Stimulated activated memory B cell treated with anti-CD40 and anti-IgM and Interleukin-4, amounts not matched to agents 10 μg/mL and 1 μg/mL and 100 μg/mL, for 72 hours (primary cell): ENCODE measurements around the gene CCSER2.
"Not testable (repeated sequence)": the region's sequence is repeated elsewhere in the genome, so short reads cannot be mapped to it uniquely, and the experiment has no call there.

Experiments
- ATAC-seq: fragments of 150-1000 bp; cut with Tn5 transposase; 2 replicates; pipeline ENCODE4 v1.10.0; 2021
- H3K27ac Mint-ChIP-seq: one replicate; pipeline ENCODE4 v1.8.0; 2022; ENCODE audit warnings: mild to moderate bottlenecking, mixed read lengths
- H3K27me3 Mint-ChIP-seq: one replicate; pipeline ENCODE4 v1.8.0; 2022; ENCODE audit warnings: mixed read lengths
- H3K36me3 Mint-ChIP-seq: one replicate; pipeline ENCODE4 v1.8.0; 2022; ENCODE audit warnings: mixed read lengths
- H3K4me1 Mint-ChIP-seq: one replicate; pipeline ENCODE4 v1.8.0; 2022; ENCODE audit warnings: mixed read lengths
- H3K4me3 Mint-ChIP-seq: one replicate; pipeline ENCODE4 v1.8.0; 2022; ENCODE audit warnings: mild to moderate bottlenecking, moderate library complexity, mixed read lengths
- H3K9me3 Mint-ChIP-seq: one replicate; pipeline ENCODE4 v1.8.0; 2022; ENCODE audit warnings: mixed read lengths

The CCSER2 gene

GRCh38 chr10:84306751-84307384, 21.5 kb upstream of the CCSER2 start:
- Mint-ChIP-seq H3K9me3 (no peaks in the 10 kb centered on the region), H3K36me3 (no peaks in the 10 kb centered on the region), H3K4me1 (peaks cover 6% of the 10 kb centered on the region), H3K4me3 (no peak overlapping the region), H3K27me3 (peaks cover 47% of the 10 kb centered on the region), H3K27ac (no peak overlapping the region)
- no peak for ATAC-seq

- peaks cover 6% of the 10 kb centered on the region for H3K4me1 Mint-ChIP-seq
- no peak overlapping the region for H3K27ac Mint-ChIP-seq
- H3K9me3 Mint-ChIP-seq, result no peaks in the 10 kb centered on the region
- ATAC-seq, result no peak
- H3K4me3 Mint-ChIP-seq, result no peak overlapping the region
- no peaks in the 10 kb centered on the region for H3K36me3 Mint-ChIP-seq
- H3K27me3 Mint-ChIP-seq, result peaks cover 51% of the 10 kb centered on the region
Observed at GRCh38 chr10:84308021-84308420, 20.4 kb upstream of the CCSER2 start.

- H3K36me3 Mint-ChIP-seq, result no peaks in the 10 kb centered on the region
- no peak overlapping the region for H3K27ac Mint-ChIP-seq
- H3K9me3 Mint-ChIP-seq, result no peaks in the 10 kb centered on the region
Observed at GRCh38 chr10:84308481-84309304, 19.7 kb upstream of the CCSER2 start.

DNA sequence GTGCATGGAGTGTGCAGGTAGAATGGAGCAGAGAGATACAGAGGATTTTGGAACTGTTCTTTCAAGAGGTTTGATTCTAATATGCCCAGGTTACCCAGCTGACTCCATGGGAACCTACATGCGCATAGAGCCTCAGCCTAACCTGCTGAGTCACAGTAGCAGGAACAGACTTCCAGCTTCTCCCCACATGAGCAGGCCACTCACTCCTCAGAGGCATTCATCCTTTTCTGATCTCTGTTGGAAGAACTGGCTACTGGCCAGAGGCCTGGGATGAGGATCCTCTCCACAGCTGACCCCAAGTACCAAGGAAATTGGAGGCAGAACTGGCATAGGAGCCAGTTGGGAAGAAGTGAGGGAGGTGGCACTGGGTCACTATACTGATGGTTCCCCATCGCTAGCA, 17.9 kb upstream of the CCSER2 start:
- peaks cover 14% of the 10 kb centered on the region for H3K4me1 Mint-ChIP-seq

More at GRCh38 chr10:84308481-84309304, 19.7 kb upstream of the CCSER2 start:
- peaks cover 51% of the 10 kb centered on the region for H3K27me3 Mint-ChIP-seq
- H3K4me3 Mint-ChIP-seq, result no peak overlapping the region
- peaks cover 6% of the 10 kb centered on the region for H3K4me1 Mint-ChIP-seq
- peak; percentile 43 for ATAC-seq

GRCh38 chr10:84311576-84311975, 16.8 kb upstream of the CCSER2 start:
- Mint-ChIP-seq H3K9me3 (no peaks in the 10 kb centered on the region), H3K27ac (no peak overlapping the region), H3K27me3 (peaks cover 42% of the 10 kb centered on the region)

More for the DNA sequence above, 17.9 kb upstream of the CCSER2 start:
- no peak overlapping the region for H3K27ac Mint-ChIP-seq
- peaks cover 47% of the 10 kb centered on the region for H3K27me3 Mint-ChIP-seq
- H3K4me3 Mint-ChIP-seq, result no peak overlapping the region
- no peak for ATAC-seq
- no peaks in the 10 kb centered on the region for H3K9me3 Mint-ChIP-seq
- no peaks in the 10 kb centered on the region for H3K36me3 Mint-ChIP-seq

DNA sequence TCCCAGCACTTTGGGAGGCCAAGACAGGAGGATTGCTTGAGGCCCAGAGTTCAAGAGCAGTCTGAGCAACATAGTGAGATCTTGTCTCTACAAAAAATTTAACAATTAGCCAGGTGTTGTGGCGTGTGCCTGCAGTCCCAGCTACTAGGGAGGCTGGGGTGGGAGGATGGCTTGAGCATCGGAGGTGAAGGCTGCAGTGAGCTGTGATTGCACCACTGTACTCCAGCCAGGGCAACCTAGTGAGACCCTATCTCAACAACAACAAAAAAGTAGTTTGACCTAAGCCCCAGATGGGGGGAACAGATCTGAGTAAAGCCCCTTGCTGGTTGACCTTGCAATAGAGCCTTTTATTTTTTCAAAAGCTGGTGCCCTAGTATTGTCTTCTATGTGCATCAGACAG, 15.6 kb upstream of the CCSER2 start:
- no peak overlapping the region for H3K27ac Mint-ChIP-seq
- H3K4me1 Mint-ChIP-seq, result peaks cover 19% of the 10 kb centered on the region
- no peak for ATAC-seq
- no peak overlapping the region for H3K4me3 Mint-ChIP-seq
- H3K9me3 Mint-ChIP-seq, result no peaks in the 10 kb centered on the region
- H3K36me3 Mint-ChIP-seq, result no peaks in the 10 kb centered on the region
- H3K27me3 Mint-ChIP-seq, result peaks cover 40% of the 10 kb centered on the region

More at GRCh38 chr10:84311576-84311975, 16.8 kb upstream of the CCSER2 start:
- ATAC-seq, result no peak
- Mint-ChIP-seq H3K36me3 (no peaks in the 10 kb centered on the region), H3K4me1 (peaks cover 17% of the 10 kb centered on the region), H3K4me3 (no peak overlapping the region)

GRCh38 chr10:84314275-84314674, 14.1 kb upstream of the CCSER2 start:
- Mint-ChIP-seq H3K27me3 (peaks cover 25% of the 10 kb centered on the region), H3K36me3 (no peaks in the 10 kb centered on the region), H3K9me3 (no peaks in the 10 kb centered on the region), H3K27ac (no peak overlapping the region), H3K4me3 (no peak overlapping the region), H3K4me1 (peaks cover 13% of the 10 kb centered on the region)
- peak; percentile 27 for ATAC-seq

- no peaks in the 10 kb centered on the region for H3K9me3 Mint-ChIP-seq
- H3K4me1 Mint-ChIP-seq, result peaks cover 13% of the 10 kb centered on the region
- no peak overlapping the region for H3K4me3 Mint-ChIP-seq
- no peaks in the 10 kb centered on the region for H3K36me3 Mint-ChIP-seq
- H3K27ac Mint-ChIP-seq, result no peak overlapping the region
- H3K27me3 Mint-ChIP-seq, result peaks cover under 1% of the 10 kb centered on the region
- no peak for ATAC-seq
Observed at GRCh38 chr10:84317174-84317573, 11.2 kb upstream of the CCSER2 start.

DNA sequence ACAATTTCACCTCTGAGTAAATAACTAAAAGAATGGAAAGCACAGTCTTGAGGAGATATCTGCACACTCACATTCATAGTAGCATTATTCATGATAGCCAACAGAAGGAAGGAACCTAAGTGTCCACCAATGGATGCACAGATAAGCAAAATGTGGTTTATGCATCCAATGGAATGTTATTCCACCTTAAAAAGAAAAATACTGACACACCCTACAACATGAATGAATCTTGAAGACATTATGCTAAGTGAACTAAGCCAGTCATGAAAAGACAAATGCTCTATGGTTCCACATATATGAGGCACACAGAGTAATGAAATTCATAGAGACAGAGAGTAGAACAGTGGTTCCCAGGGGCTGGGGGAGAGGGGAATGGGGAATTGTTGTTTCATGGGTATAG, 6.5 kb upstream of the CCSER2 start:
- no peak for ATAC-seq
- Mint-ChIP-seq H3K4me1 (no peaks in the 10 kb centered on the region), H3K36me3 (no peaks in the 10 kb centered on the region), H3K9me3 (no peaks in the 10 kb centered on the region), H3K4me3 (no peak overlapping the region), H3K27ac (no peak overlapping the region), H3K27me3 (no peaks in the 10 kb centered on the region)

- H3K27me3 Mint-ChIP-seq, H3K4me1 Mint-ChIP-seq, H3K36me3 Mint-ChIP-seq, H3K9me3 Mint-ChIP-seq, H3K4me3 Mint-ChIP-seq, H3K27ac Mint-ChIP-seq, ATAC-seq: not testable (repeated sequence)
Observed at GRCh38 chr10:84323566-84323965, 4.8 kb upstream of the CCSER2 start.

GRCh38 chr10:84326995-84327394, 1.4 kb upstream of the CCSER2 start:
- not testable (repeated sequence) for H3K27me3 Mint-ChIP-seq, H3K36me3 Mint-ChIP-seq, H3K9me3 Mint-ChIP-seq, ATAC-seq, H3K4me3 Mint-ChIP-seq
- peaks cover 32% of the 10 kb centered on the region for H3K4me1 Mint-ChIP-seq
- H3K27ac Mint-ChIP-seq, result peak overlapping the region; percentile 81

GRCh38 chr10:84329196-84329611, 815 bp downstream of the CCSER2 start:
- Mint-ChIP-seq H3K27me3 (no peaks in the 10 kb centered on the region), H3K4me3 (peak overlapping the region; percentile 93), H3K4me1 (peaks cover 43% of the 10 kb centered on the region), H3K9me3 (no peaks in the 10 kb centered on the region), H3K36me3 (peaks cover 5% of the 10 kb centered on the region), H3K27ac (peak overlapping the region; percentile 98)
- ATAC-seq, result peak; percentile 58

- ATAC-seq, result no peak
- Mint-ChIP-seq H3K9me3 (no peaks in the 10 kb centered on the region), H3K27me3 (no peaks in the 10 kb centered on the region), H3K4me1 (peaks cover 52% of the 10 kb centered on the region), H3K36me3 (peaks cover 5% of the 10 kb centered on the region), H3K27ac (peak overlapping the region; percentile 98), H3K4me3 (peak overlapping the region; percentile 93)
Observed at GRCh38 chr10:84329986-84330651, 1.7 kb downstream of the CCSER2 start.

GRCh38 chr10:84331091-84331490, 2.7 kb downstream of the CCSER2 start:
- peaks cover 5% of the 10 kb centered on the region for H3K36me3 Mint-ChIP-seq

GRCh38 chr10:84333864-84334451, 5.6 kb downstream of the CCSER2 start:
- Mint-ChIP-seq H3K27ac (peak overlapping the region; percentile 53), H3K9me3 (no peaks in the 10 kb centered on the region), H3K27me3 (no peaks in the 10 kb centered on the region), H3K4me3 (peak overlapping the region; percentile 24), H3K36me3 (peaks cover 5% of the 10 kb centered on the region), H3K4me1 (peaks cover 50% of the 10 kb centered on the region)
- peak; percentile 82 for ATAC-seq

More at GRCh38 chr10:84331091-84331490, 2.7 kb downstream of the CCSER2 start:
- Mint-ChIP-seq H3K27ac (peak overlapping the region; percentile 98), H3K9me3 (no peaks in the 10 kb centered on the region), H3K27me3 (no peaks in the 10 kb centered on the region), H3K4me1 (peaks cover 54% of the 10 kb centered on the region), H3K4me3 (no peak overlapping the region)
- no peak for ATAC-seq
